Loucy (cell line): ENCODE results near the gene TNFRSF1B.

Experiments used
- H2AFZ ChIP-seq: fragments of 200-600 bp; sonication (generic); 2 replicates; pipeline ENCODE4 v1.6.0; 2016; ENCODE audit warnings: antibody characterized with exemption, mild to moderate bottlenecking, low read length, moderate library complexity
- H3F3A ChIP-seq: fragments of 200-600 bp; 2 replicates; pipeline ENCODE4 v1.6.0; 2016; ENCODE audit warnings: antibody characterized with exemption, low read depth, mild to moderate bottlenecking
- H3K27me3 ChIP-seq: fragments of 200-600 bp; sonication (generic); 2 replicates; pipeline ENCODE4 v1.6.1; 2014; ENCODE audit warnings: low read length, mild to moderate bottlenecking; ENCODE audit not compliant: insufficient read depth, poor library complexity, severe bottlenecking
- H3K36me3 ChIP-seq: fragments of 200-600 bp; sonication (generic); 2 replicates; pipeline ENCODE4 v1.6.1; 2016; ENCODE audit warnings: low read length; ENCODE audit not compliant: insufficient read depth
- H3K4me1 ChIP-seq: fragments of 200-600 bp; sonication (generic); 2 replicates; pipeline ENCODE4 v1.5.1; 2014; ENCODE audit warnings: low read length, mild to moderate bottlenecking; ENCODE audit not compliant: insufficient read depth, poor library complexity, severe bottlenecking
- H3K4me2 ChIP-seq: fragments of 200-600 bp; sonication (generic); 2 replicates; pipeline ENCODE4 v1.6.0; 2014; ENCODE audit warnings: antibody characterized with exemption, low read length, low read depth, mild to moderate bottlenecking; ENCODE audit not compliant: poor library complexity, severe bottlenecking
- H3K4me3 ChIP-seq: fragments of 200-600 bp; sonication (generic); 2 replicates; pipeline ENCODE4 v1.5.1; 2014; ENCODE audit warnings: low read length, mild to moderate bottlenecking, mixed read lengths; ENCODE audit not compliant: poor library complexity, severe bottlenecking
- H3K79me2 ChIP-seq: fragments of 200-600 bp; sonication (generic); 2 replicates; pipeline ENCODE4 v1.6.1; 2014; ENCODE audit warnings: low read length; ENCODE audit not compliant: insufficient read depth
- H3K9ac ChIP-seq: fragments of 200-600 bp; sonication (generic); 2 replicates; pipeline ENCODE4 v1.6.0; 2014; ENCODE audit warnings: mild to moderate bottlenecking, low read depth, low read length, moderate library complexity; ENCODE audit not compliant: poor library complexity, severe bottlenecking
- H3K9me2 ChIP-seq: fragments of 200-600 bp; sonication (generic); replicated peaks from 2 replicates; pipeline ENCODE4 v1.6.1; 2016; ENCODE audit warnings: low read depth, low read length, mixed read lengths
- H3K9me3 ChIP-seq: fragments of 200-600 bp; sonication (generic); 2 replicates; pipeline ENCODE4 v1.6.1; 2014; ENCODE audit warnings: mild to moderate bottlenecking, antibody characterized with exemption, low read length, low read depth; ENCODE audit not compliant: insufficient read depth
- H4K20me1 ChIP-seq: fragments of 200-600 bp; sonication (generic); 2 replicates; pipeline ENCODE4 v1.6.0; 2014; ENCODE audit warnings: antibody characterized with exemption, low read length, mild to moderate bottlenecking; ENCODE audit not compliant: insufficient read depth, poor library complexity, severe bottlenecking
- EZH2phosphoT487 ChIP-seq: fragments of 200-600 bp; IDR thresholded peaks from 2 replicates; pipeline ENCODE4 v1.6.1; 2018; ENCODE audit warnings: antibody characterized with exemption, mild to moderate bottlenecking, moderate library complexity, borderline replicate concordance
- TF ChIP-seq, protein P1 (sequence below): fragments of 200-600 bp; sonication (generic); conservative IDR thresholded peaks from 2 replicates; pipeline ENCODE4 v1.5.1; 2014; ENCODE audit warnings: mild to moderate bottlenecking, antibody characterized with exemption, low read length

Gene TNFRSF1B

DNA sequence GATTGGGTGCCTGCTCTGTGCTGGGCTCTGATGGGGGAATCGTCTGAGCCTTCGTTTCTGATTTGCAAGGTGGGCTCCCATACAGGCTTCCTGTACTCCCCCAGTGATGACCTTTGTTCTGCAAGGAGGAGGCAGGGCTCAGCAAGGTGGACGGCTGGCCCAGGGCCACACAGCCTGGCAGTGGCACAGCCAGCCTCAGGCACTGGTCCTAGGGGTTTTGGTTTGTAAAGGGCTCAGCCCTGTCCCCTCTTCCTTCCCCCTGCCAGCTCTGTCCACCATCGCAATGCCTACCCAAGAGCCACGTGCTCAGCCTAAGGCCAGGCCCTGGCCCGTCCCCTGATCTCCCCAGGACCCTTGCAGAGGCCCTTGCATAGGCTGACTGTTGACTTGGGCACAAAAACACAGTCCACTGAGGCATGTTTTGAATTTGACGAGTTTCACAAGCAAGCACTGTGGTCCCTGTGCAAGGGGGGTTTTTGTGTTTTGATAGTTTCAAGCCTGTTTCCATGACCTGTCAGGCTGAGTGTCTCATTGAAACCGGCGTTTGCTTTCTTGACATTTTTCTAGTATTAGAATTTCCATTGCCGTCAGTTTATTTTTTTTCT is 39.5 kb upstream of the TNFRSF1B start:
- H4K20me1 ChIP-seq = no peaks in the 10 kb centered on the region
- no peaks in the 10 kb centered on the region for H3K79me2 ChIP-seq
- H3K4me2 ChIP-seq = no peak overlapping the region
- peaks cover 9% of the 10 kb centered on the region for H3K4me1 ChIP-seq
- H2AFZ ChIP-seq = no peak overlapping the region
- no peak overlapping the region for H3K9ac ChIP-seq
- H3F3A ChIP-seq = no peaks in the 10 kb centered on the region
- no peak overlapping the region for H3K4me3 ChIP-seq
- no peaks in the 10 kb centered on the region for H3K36me3 ChIP-seq
- TF ChIP-seq EZH2phosphoT487 = no peak
- TF ChIP-seq, protein P1, sequence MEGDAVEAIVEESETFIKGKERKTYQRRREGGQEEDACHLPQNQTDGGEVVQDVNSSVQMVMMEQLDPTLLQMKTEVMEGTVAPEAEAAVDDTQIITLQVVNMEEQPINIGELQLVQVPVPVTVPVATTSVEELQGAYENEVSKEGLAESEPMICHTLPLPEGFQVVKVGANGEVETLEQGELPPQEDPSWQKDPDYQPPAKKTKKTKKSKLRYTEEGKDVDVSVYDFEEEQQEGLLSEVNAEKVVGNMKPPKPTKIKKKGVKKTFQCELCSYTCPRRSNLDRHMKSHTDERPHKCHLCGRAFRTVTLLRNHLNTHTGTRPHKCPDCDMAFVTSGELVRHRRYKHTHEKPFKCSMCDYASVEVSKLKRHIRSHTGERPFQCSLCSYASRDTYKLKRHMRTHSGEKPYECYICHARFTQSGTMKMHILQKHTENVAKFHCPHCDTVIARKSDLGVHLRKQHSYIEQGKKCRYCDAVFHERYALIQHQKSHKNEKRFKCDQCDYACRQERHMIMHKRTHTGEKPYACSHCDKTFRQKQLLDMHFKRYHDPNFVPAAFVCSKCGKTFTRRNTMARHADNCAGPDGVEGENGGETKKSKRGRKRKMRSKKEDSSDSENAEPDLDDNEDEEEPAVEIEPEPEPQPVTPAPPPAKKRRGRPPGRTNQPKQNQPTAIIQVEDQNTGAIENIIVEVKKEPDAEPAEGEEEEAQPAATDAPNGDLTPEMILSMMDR = no peak
- H3K27me3 ChIP-seq = no peaks in the 10 kb centered on the region
- no peaks in the 10 kb centered on the region for H3K9me2 ChIP-seq
- H3K9me3 ChIP-seq = no peaks in the 10 kb centered on the region

DNA sequence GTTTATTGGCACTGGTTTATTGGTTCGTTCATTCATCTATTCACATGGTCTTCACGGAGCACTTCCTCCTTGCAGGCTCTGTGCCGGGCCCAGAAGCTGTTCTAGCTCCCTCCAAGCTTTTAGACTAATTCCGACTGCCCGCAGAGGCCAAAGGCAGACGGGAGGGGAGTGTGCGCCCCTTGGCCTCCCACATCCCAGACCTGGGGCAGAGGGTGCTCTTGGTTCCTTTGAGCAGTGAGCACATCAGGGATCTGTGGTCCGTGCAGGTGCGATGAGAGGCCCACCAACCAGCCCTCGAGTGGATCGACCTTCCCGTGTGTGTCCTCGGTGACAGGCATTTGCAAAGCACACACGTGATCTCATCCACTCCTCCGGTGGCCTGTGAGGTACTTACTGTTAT is 38.7 kb upstream of the TNFRSF1B start:
- no peak overlapping the region for H2AFZ ChIP-seq
- no peaks in the 10 kb centered on the region for H4K20me1 ChIP-seq
- no peaks in the 10 kb centered on the region for H3K36me3 ChIP-seq
- no peaks in the 10 kb centered on the region for H3K27me3 ChIP-seq
- no peak overlapping the region for H3K4me3 ChIP-seq
- no peaks in the 10 kb centered on the region for H3K9me2 ChIP-seq
- no peaks in the 10 kb centered on the region for H3K79me2 ChIP-seq
- no peak overlapping the region for H3K4me2 ChIP-seq
- H3K9ac ChIP-seq = no peak overlapping the region
- no peak for TF ChIP-seq EZH2phosphoT487
- TF ChIP-seq, protein P1 = no peak
- peaks cover 9% of the 10 kb centered on the region for H3K4me1 ChIP-seq
- no peaks in the 10 kb centered on the region for H3F3A ChIP-seq
- H3K9me3 ChIP-seq = no peaks in the 10 kb centered on the region

DNA sequence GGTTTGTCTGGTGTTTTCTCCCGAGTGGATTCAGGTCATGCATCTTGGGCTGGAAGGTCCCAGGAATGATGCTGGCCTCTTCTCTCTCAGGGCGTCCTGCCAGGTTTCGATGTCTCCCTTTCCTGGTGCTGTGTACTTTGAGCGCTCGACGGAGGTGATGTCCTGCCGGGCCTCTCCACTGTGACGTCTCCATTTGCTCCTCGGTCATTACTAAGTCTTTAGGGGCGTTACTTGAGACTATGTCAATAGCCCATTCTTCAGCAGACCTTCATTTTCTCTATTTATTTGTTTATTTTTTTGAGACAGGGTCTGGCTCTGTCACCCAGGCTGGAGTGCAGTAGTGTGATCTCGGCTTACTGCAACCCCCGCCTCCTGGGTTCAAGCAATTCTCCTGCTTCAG is 37.2 kb upstream of the TNFRSF1B start:
- H3K4me2 ChIP-seq = no peak overlapping the region
- no peaks in the 10 kb centered on the region for H3K36me3 ChIP-seq
- peaks cover 9% of the 10 kb centered on the region for H3K4me1 ChIP-seq
- H2AFZ ChIP-seq = no peak overlapping the region
- no peak for TF ChIP-seq EZH2phosphoT487
- TF ChIP-seq, protein P1 = no peak
- no peaks in the 10 kb centered on the region for H4K20me1 ChIP-seq
- H3K9me3 ChIP-seq = no peaks in the 10 kb centered on the region
- H3K9ac ChIP-seq = no peak overlapping the region
- no peaks in the 10 kb centered on the region for H3K9me2 ChIP-seq
- H3K79me2 ChIP-seq = no peaks in the 10 kb centered on the region
- H3K4me3 ChIP-seq = no peak overlapping the region
- no peaks in the 10 kb centered on the region for H3F3A ChIP-seq
- no peaks in the 10 kb centered on the region for H3K27me3 ChIP-seq
